Stimulated activated CD4-positive, alpha-beta T cell treated with anti-CD3 and anti-CD28 coated beads, Interleukin-12 subunit alpha, Interleukin-12 subunit beta, amount 100 ng/mL, for 24 hours (primary cell): Measurements from ENCODE around the gene KPNB1.

Source experiments
- DNase-seq, 2 experiments: peaks; one replicate each; pipeline ENCODE4 v3.0.0-alpha.2; 2020; ENCODE audit warnings: low read depth in 2 of 2

KPNB1 gene

DNA sequence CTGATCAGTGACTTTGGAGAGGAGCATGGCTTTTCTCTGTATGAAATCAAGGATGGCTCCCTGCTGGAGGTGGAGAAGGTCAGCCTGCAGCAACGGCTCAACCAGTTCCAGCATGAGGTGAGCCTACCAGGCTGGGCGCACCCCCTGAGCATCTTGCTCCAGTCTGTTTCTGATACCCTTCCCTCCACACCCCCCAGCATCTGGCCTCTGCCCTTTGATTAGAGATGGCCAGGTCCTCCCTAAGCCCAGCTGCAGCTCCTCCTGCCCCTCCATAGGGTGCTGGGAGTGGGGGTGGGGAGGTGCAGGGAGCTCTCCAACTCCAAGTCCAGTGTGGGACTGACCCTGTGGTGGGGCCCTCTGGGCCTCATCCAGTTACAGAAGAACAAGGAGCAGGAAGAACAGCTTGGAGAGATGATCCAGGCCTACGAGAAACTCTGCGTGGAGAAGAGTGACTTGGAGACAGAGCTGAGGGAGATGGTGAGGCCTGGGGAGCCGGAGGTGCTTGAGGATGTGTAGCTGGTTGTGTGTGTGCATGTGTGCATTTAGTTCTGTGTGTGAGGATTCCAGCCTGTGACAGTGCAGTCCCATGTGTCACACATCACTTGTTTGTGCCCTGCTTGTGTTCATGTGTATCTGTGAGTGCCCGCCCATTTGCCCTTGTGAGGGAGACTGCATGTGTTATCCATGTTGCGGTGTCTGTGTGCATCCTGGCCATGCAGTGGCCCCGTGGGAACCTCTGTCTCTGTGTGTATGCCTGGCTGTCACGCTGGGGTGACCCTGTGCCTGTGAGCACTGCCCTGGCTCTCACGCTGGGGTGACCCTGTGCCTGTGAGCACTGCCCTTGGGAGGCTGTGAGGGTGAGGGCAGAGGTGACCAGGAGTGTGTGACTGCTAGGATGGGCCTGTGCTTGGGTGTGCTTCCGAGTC is 47.3 kb downstream of the KPNB1 start:
- DNase-seq: no peak

GRCh38 chr17:47697906-47698711 is 48.4 kb downstream of the KPNB1 start:
- no peak for DNase-seq

DNA sequence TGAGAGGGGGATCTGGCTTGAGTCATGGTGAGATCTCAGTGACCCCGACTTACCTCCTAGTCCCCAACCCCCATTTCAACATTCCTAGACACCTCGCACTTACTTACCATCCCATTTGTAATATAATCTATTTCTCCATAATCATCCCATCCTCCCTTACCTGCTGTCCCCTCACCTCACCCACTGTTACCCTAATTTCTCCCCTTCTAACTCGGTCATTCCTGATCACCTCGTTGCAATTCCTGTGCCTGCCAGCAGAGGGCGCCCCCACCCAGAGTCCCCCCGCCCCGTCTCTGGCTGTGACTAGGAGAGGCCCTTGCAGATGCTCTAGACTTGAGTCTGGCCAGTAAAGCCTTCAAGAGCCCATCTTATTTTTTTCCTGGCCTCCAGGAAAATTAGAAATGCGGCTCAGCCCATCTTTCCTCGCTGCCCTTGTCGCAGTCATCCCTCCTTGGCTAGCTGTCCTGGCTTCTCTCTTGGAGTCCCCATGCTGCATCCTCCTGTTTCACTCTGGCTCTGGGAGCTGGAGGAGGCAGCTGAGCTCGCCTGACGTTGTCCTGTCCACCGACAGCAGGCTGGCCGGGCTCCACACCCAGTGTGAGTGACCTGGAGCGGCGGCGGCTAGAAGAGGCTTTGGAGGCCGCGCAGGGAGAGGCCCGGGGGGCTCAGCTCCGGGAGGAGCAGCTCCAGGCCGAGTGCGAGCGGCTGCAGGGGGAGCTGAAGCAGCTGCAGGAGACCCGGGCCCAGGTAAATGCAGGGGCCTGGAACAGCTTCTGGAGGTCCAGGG is 49.2 kb downstream of the KPNB1 start:
- DNase-seq: peak; percentile 79 to 85

DNA sequence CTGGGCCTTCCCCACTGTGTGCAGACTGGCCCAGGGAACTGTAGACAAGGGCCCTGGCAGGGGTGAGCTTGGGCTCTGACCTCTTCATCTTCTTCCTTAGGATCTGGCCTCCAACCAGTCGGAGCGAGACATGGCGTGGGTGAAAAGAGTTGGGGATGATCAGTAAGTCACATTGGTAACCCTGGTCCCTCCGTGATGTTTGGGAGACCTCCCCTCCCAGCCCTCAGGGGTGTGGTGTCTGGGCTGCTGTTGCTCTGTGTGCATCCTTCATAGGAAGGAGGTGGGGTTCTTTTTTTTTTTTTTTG is 49.8 kb downstream of the KPNB1 start:
- no peak for DNase-seq

DNA sequence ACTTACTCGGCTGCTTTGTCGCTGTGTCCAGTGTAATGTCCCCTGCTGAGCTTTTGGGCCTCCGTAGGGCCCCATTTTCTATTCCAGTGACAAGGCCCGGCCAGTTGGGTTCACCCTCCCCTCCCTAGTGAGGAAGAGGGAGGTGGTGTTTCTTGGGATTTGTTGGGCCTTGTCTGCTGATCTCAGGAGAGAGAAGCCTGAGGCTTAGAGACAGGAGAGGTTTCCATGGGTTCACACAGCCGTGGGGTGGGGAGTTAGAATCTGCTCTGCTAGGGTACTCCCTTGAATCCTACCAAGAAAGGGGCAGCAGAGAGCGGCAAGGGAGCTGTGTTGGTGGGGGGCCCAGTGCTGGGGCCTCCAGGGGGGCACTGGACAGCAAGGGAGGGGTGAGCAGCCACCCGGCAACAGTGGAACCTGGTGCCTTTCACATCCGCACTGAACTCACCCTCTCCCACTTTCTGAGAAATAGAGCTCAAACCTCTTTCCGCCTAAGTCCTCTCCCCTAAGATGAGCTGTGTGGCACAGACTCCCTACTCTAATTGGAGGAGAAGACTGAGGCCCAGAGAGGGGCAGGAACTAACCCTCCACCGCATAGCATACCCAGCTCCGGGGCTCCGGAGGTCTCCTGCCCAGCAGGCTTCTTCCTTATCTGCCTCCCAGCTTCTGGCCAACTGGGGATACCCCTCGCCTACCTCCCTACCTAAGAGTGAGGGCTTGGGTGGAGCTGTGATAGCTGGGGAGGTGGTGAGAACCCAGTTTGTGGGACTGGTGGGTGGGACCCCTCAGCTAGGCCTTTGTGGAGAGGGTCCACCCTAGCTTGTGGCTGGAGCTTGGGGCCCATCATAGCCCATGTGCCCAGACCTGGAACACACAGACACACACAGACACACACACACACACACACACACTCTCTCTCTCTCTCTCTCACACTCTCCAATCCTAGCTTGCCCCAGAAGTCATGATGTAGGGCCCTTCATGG is 51.0 kb downstream of the KPNB1 start:
- DNase-seq: no peak

- DNase-seq: no peak
Measured at GRCh38 chr17:47701608-47702007, 51.9 kb downstream of the KPNB1 start.

DNA sequence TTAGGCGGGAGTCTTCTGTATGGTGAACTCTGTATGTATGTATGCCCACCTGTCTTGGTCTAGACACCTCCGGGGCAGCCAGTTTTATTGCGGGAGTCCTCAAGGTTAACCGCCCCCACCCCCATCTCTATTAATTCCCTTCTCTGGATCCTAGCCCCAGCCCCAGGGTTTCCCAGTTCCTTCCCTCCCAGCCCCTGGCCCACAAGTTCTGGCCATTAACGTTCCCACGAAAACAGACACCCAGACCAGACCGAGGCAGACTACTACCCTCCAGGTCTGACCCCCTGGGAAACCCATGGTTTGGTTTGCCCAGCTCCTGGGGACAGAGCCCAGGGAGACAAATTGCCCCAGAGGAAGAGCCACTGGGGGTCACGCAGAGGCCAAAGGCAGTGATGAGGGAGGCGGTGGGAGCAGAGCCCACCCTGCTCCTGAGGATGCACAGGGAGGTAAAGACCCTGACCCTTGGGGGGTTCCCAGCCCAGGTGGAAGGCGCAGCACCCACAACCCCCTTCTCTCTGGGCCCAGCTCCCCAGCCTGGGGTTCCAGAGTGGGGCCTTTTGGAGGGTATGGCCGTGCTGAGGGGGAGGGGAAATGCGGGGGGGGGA is 52.8 kb downstream of the KPNB1 start:
- no peak for DNase-seq

GRCh38 chr17:47703191-47703591 is 53.5 kb downstream of the KPNB1 start:
- DNase-seq: peak in 1 of 2 experiments; percentile 51

- no peak for DNase-seq
Measured at GRCh38 chr17:47703671-47704070, 54.0 kb downstream of the KPNB1 start.

GRCh38 chr17:47704116-47704515 is 54.4 kb downstream of the KPNB1 start:
- no peak for DNase-seq

- no peak for DNase-seq
Measured at GRCh38 chr17:47704736-47705135, 55.0 kb downstream of the KPNB1 start.

GRCh38 chr17:47705536-47706530 is 56.1 kb downstream of the KPNB1 start:
- DNase-seq: peak in 1 of 2 experiments; percentile 56

DNA sequence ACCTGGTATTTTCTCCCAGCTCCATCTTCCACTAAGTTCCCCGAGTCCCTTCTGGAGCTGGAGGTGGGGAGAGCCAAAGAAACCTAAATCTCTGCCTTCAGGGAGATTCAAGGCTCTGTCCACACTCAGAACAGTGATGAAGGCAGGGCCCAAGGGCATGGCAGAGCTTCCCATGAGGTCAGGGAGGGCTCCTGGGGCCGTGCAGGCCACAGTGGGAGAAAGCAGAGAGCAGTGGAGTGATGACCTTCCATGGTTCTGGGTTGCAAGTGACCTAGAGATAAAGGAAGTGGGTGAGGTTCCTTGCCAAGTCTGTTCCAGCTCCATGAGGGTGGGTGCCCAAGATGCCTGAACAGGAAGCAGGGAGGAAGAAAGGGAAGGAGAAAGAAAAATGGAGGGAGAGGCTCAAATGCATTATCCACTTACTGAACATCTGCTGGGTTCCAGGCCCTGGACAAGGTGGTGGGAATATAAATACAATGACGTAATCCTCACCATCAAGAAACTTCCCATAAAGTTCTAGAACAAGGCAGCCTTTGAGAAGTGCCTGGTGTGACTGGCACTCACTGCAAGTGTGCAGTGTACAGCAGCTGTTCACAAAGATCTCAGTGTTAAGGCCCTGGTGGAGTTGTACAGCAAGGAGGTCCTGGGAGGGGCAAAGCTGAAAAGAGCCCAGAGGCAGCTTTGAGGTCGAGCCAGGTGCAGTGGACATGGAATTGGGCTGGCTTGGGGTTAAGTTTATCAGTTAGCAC is 57.5 kb downstream of the KPNB1 start:
- DNase-seq: no peak

DNA sequence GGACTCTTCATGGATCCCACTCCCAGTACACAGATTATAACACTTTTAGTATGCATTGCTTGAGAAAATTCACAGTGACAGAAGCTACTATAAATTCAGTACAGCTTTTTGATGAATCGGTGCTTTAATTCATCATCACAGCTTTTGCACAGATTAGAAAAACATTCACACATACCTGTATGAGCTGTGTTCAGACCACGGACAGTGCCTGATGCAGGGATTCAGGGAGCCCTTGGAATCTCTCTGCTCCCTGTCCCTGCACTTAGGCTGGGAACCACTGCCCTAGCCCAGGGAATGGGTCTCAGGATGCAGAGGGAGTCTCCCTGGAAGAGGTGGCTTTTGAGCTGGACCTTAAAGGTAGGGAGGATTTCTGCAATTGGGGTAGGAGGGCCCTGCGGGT is 58.2 kb downstream of the KPNB1 start:
- DNase-seq: no peak

GRCh38 chr17:47708312-47708863 is 58.7 kb downstream of the KPNB1 start:
- no peak for DNase-seq

DNA sequence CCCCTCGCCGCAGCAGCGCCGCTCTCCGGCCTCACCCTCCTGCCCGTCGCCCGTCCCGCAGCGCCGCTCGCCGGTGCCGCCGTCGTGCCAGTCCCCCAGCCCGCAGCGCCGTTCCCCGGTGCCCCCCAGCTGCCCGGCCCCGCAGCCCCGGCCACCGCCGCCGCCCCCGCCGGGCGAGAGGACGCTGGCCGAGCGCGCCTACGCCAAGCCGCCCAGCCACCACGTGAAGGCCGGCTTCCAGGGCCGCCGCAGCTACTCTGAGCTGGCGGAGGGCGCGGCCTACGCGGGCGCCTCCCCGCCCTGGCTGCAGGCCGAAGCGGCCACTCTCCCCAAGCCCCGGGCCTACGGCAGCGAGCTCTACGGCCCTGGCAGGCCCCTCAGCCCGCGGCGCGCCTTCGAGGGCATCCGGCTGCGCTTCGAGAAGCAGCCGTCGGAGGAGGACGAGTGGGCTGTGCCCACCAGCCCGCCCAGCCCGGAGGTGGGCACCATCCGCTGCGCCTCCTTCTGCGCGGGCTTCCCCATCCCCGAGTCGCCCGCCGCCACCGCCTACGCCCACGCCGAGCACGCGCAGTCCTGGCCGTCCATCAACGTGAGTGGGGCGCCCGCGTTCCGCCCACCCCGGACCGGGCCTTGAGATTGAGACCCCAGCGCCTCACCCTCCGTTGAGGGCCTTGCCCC is 59.3 kb downstream of the KPNB1 start:
- DNase-seq: no peak

- DNase-seq: no peak
Measured at GRCh38 chr17:47709594-47709993, 59.9 kb downstream of the KPNB1 start.
